A549 (cell line): Measurements from ENCODE around the gene FOS. TPM values are rescaled to one million over a fixed set of nuclear protein-coding genes. Genes with fewer than 3 reads are reported as not detected.

Source experiments
- ATAC-seq, 2 experiments: fragments of 200-7000 bp in 1 of 2; fragments of >200 bp in 1 of 2; cut with Nextera tagmentation in 1 of 2; cut with Tn5 transposase in 1 of 2; 3 replicates each; pipeline versions ENCODE4 v1.8.0 to v1.9.1; 2018 to 2020; ENCODE audit warnings: mild to moderate bottlenecking in 1 of 2, moderate library complexity in 1 of 2
- CTCF ChIA-PET: fragments of 300-600 bp; sonication (Branson Sonifier 250); formaldehyde crosslinking; extraction: SDS; loops from one replicate; lab custom pipeline; 2021; ENCODE audit warnings: antibody characterized with exemption, inconsistent platforms; lab: Yijun Ruan, JAX
- POLR2A ChIA-PET: fragments of 350-600 bp; formaldehyde crosslinking; extraction: SDS; loops from one replicate; lab custom pipeline; 2021; ENCODE audit warnings: antibody characterized with exemption, inconsistent platforms; lab: Yijun Ruan, JAX
- DNase-seq, 2 experiments: peaks; one replicate each; pipeline versions ENCODE4 v3.0.0 to v3.0.0-alpha.2; 2011 to 2016; ENCODE audit warnings: low read depth in 1 of 2, low spot score in 1 of 2
- FAIRE-seq: peaks from 2 replicates; lab custom pipeline; 2011; peaks lifted over from hg19 to GRCh38; lab: Jason Lieb, UNC
- H3K27ac ChIP-seq, 2 experiments: fragments of >200 bp; sonication (Bioruptor Twin); formaldehyde crosslinking; 3 replicates each; pipeline ENCODE4 v1.5.1; 2016 to 2017
- H3K4me1 ChIP-seq: fragments of >200 bp; sonication (Bioruptor Twin); formaldehyde crosslinking; 3 replicates; pipeline ENCODE4 v1.6.1; 2016
- H3K4me2 ChIP-seq: fragments of >200 bp; sonication (Bioruptor Twin); formaldehyde crosslinking; 3 replicates; pipeline ENCODE4 v1.6.1; 2016
- H3K4me3 ChIP-seq: fragments of >200 bp; sonication (Bioruptor Twin); formaldehyde crosslinking; 3 replicates; pipeline ENCODE4 v1.5.1; 2016
- H3K9me3 ChIP-seq: fragments of >200 bp; sonication (Bioruptor Twin); formaldehyde crosslinking; 3 replicates; pipeline ENCODE4 v1.6.1; 2016
- BHLHE40 ChIP-seq: IDR thresholded peaks from 2 replicates; pipeline ENCODE4 v1.6.1; 2012; ENCODE audit warnings: low read depth, low read length, inconsistent platforms
- CHD2 ChIP-seq: fragments of 150-350 bp; IDR thresholded peaks from 2 replicates; pipeline ENCODE4 v1.6.1; 2014; ENCODE audit warnings: low read length; ENCODE audit not compliant: partially characterized antibody
- CHD4 ChIP-seq: fragments of 200-600 bp; sonication (generic); IDR thresholded peaks from 2 replicates; pipeline ENCODE4 v1.6.1; 2016; ENCODE audit warnings: antibody characterized with exemption, mild to moderate bottlenecking, borderline replicate concordance
- CTCF ChIP-seq: fragments of >200 bp; sonication (Bioruptor Twin); formaldehyde crosslinking; IDR thresholded peaks from 3 replicates; pipeline ENCODE4 v1.5.1; 2016
- EHMT2 ChIP-seq: fragments of 200-600 bp; sonication (generic); IDR thresholded peaks from 2 replicates; pipeline ENCODE4 v1.6.1; 2016; ENCODE audit warnings: antibody characterized with exemption, low read depth, mild to moderate bottlenecking, moderate library complexity
- FOSB ChIP-seq: fragments of 250-450 bp; sonication (Bioruptor Pico); IDR thresholded peaks from 2 replicates; pipeline ENCODE4 v1.5.0; 2020; ENCODE audit warnings: mild to moderate bottlenecking, moderate library complexity
- HDAC2 ChIP-seq: fragments of 200-600 bp; sonication (generic); IDR thresholded peaks from 2 replicates; pipeline ENCODE4 v1.6.1; 2016
- HOXB13 ChIP-seq: fragments of 250-450 bp; sonication (Bioruptor Pico); IDR thresholded peaks from 2 replicates; pipeline ENCODE4 v1.5.0; 2020; ENCODE audit warnings: low read depth, mild to moderate bottlenecking, moderate library complexity
- HOXB5 ChIP-seq: fragments of 250-450 bp; sonication (Bioruptor Pico); IDR thresholded peaks from 2 replicates; pipeline ENCODE4 v1.5.0; 2020; ENCODE audit warnings: mild to moderate bottlenecking, moderate library complexity
- JUN ChIP-seq, 2 experiments: fragments of >200 bp; sonication (Bioruptor Twin); formaldehyde crosslinking; IDR thresholded peaks; 2 replicates in 1 of 2; 3 replicates in 1 of 2; pipeline ENCODE4 v1.6.1; 2016 to 2017
- MAX ChIP-seq: IDR thresholded peaks from 2 replicates; pipeline ENCODE4 v1.6.1; 2012
- NR3C1 ChIP-seq: fragments of >200 bp; sonication (Bioruptor Twin); formaldehyde crosslinking; IDR thresholded peaks from 3 replicates; pipeline ENCODE4 v1.6.1; 2017
- PBX3 ChIP-seq: IDR thresholded peaks from 2 replicates; pipeline ENCODE4 v1.6.1; 2012
- POLR2AphosphoS2 ChIP-seq: conservative IDR thresholded peaks from 2 replicates; pipeline ENCODE4 v1.6.1; 2012; ENCODE audit warnings: low read length, improper control_type of control experiment, inconsistent platforms
- REST ChIP-seq: fragments of 200-600 bp; sonication (generic); IDR thresholded peaks from 2 replicates; pipeline ENCODE4 v1.6.1; 2016; ENCODE audit warnings: antibody characterized with exemption, mild to moderate bottlenecking, moderate library complexity
- SMC3 ChIP-seq: fragments of >200 bp; sonication (Bioruptor Twin); formaldehyde crosslinking; IDR thresholded peaks from 3 replicates; pipeline ENCODE4 v1.6.1; 2018; ENCODE audit warnings: inconsistent platforms
- SREBF2 ChIP-seq: fragments of 450-650 bp; IDR thresholded peaks from 2 replicates; pipeline ENCODE4 v1.6.1; 2014; ENCODE audit warnings: mild to moderate bottlenecking, moderate library complexity
- ZC3H11A ChIP-seq: fragments of 450-650 bp; IDR thresholded peaks from 2 replicates; pipeline ENCODE4 v1.6.1; 2014; ENCODE audit warnings: antibody characterized with exemption, mild to moderate bottlenecking
- ZFP36 ChIP-seq: fragments of 450-650 bp; IDR thresholded peaks from 2 replicates; pipeline ENCODE4 v1.6.1; 2014; ENCODE audit warnings: borderline replicate concordance; ENCODE audit not compliant: partially characterized antibody
- WGBS: methylation state at CpG from one replicate; pipeline ENCODE4 v1.1.6; 2017; ENCODE audit errors: missing lambda C conversion rate; 5-methylcytosine and 5-hydroxymethylcytosine counted together
- polyA plus RNA-seq, 4 experiments: library from polyadenylated mRNA; depleted of rRNA in 3 of 4; stranded (reverse); fragments of >200 nt; fragmentation: RNase III in 1 of 4; extraction: RNeasy Plus Mini Kit Qiagen cat#74134 plus additional on column Dnase treatment in 1 of 4; gene quantifications; 2 replicates in 3 of 4; 3 replicates in 1 of 4; pipeline ENCODE4 v1.2.3, GENCODE V29; 2011 to 2017

FOS gene
- polyA plus RNA-seq, 2 of the 4 experiments (the other 2 are of a cell fraction), result 4.2 to 256 TPM

GRCh38 chr14:75259510-75259855 lies 19.1 kb upstream of the FOS start (continued):
- TF ChIP-seq REST, result no peak
- TF ChIP-seq NR3C1, result no peak
- TF ChIP-seq MAX, result no peak

GRCh38 chr14:75260025-75260763 lies 18.4 kb upstream of the FOS start:
- ChIA-PET CTCF (interaction anchor here (1.3 kb wide), 1 partner anchor 13 kb away, joined by 3 read pairs; no protein-coding TSS in a partner anchor), POLR2A (no interaction called here)
- WGBS, result 72% methylated on average over 8 of the region's 8 CpGs
- TF ChIP-seq HOXB5 (CRISPR knock-in tag) (no peak), SREBF2 (no peak), ZC3H11A (no peak), CHD4 (no peak), CTCF (no peak), MAX (no peak), BHLHE40 (no peak), ZFP36 (no peak), HDAC2 (no peak), SMC3 (no peak), FOSB (CRISPR knock-in tag) (no peak), PBX3 (no peak), EHMT2 (no peak), CHD2 (no peak), POLR2AphosphoS2 (no peak), JUN (IDR thresholded peaks at IDR 0.05) (no peak), HOXB13 (no peak; the same call in 1 of the 2 replicates)
- ATAC-seq, result no peak
- no peak for DNase-seq
- H3K4me1 ChIP-seq, result peaks cover 17% of the 10 kb centered on the region
- peak overlapping the region; percentile 81 for H3K4me2 ChIP-seq
- peak overlapping the region in 1 of 2 experiments; percentile 88; a peak in 3 of 6 replicates for H3K27ac ChIP-seq
- H3K4me3 ChIP-seq, result no peak overlapping the region
- FAIRE-seq, result no peak
- H3K9me3 ChIP-seq, result no peaks in the 10 kb centered on the region
